Astrocyte of the spinal cord (primary cell): ENCODE measurements around the gene KCTD16.

Source experiments
- DNase-seq: peaks from one replicate; pipeline ENCODE4 v3.0.0; 2011; ENCODE audit warnings: low read depth, low spot score
- H3K4me3 ChIP-seq: 2 replicates; pipeline ENCODE4 v1.5.1; 2011; ENCODE audit warnings: low read depth, mild to moderate bottlenecking, low read length, moderate library complexity
- CTCF ChIP-seq: IDR thresholded peaks from 2 replicates; pipeline ENCODE4 v1.5.1; 2012; ENCODE audit warnings: low read depth, mild to moderate bottlenecking, low read length, inconsistent platforms
- in situ Hi-C: cut with HindIII; loops from 2 replicates; pipeline ENCODE4 v1.10.0; 2017; ENCODE audit warnings: low sequenced_read_pairs

Gene KCTD16

GRCh38 chr5:144328494-144328893 lies 157.8 kb downstream of the KCTD16 start:
- DNase-seq = no peak
- in situ Hi-C loops = no loop called here
- H3K4me3 ChIP-seq = no peak overlapping the region
- TF ChIP-seq CTCF = no peak

- in situ Hi-C loops = no loop called here
- no peak for DNase-seq
- no peak for TF ChIP-seq CTCF
- H3K4me3 ChIP-seq = no peak overlapping the region
Observed at GRCh38 chr5:144328980-144329379, 158.3 kb downstream of the KCTD16 start.

GRCh38 chr5:144329681-144330080 lies 159.0 kb downstream of the KCTD16 start:
- DNase-seq = no peak
- no peak for TF ChIP-seq CTCF
- in situ Hi-C loops = no loop called here
- no peak overlapping the region for H3K4me3 ChIP-seq

- DNase-seq = no peak
- H3K4me3 ChIP-seq = no peak overlapping the region
- in situ Hi-C loops = no loop called here
- no peak for TF ChIP-seq CTCF
Observed at GRCh38 chr5:144331361-144331760, 160.7 kb downstream of the KCTD16 start.

- in situ Hi-C loops = no loop called here
- TF ChIP-seq CTCF = peak; percentile 20
- no peak for DNase-seq
- H3K4me3 ChIP-seq = no peak overlapping the region
Observed at GRCh38 chr5:144332265-144332664, 161.6 kb downstream of the KCTD16 start.

GRCh38 chr5:144333336-144333920 lies 162.8 kb downstream of the KCTD16 start:
- no peak for TF ChIP-seq CTCF
- in situ Hi-C loops = no loop called here

GRCh38 chr5:144335561-144335960 lies 164.9 kb downstream of the KCTD16 start:
- no peak for TF ChIP-seq CTCF
- DNase-seq = no peak
- in situ Hi-C loops = no loop called here
- H3K4me3 ChIP-seq = no peak overlapping the region

More at GRCh38 chr5:144333336-144333920, 162.8 kb downstream of the KCTD16 start:
- no peak overlapping the region for H3K4me3 ChIP-seq
- peak; percentile 26 for DNase-seq
